Activated CD4-positive, alpha-beta T cell treated with anti-CD3 and anti-CD28 coated beads for 24 hours (primary cell): ENCODE results near the gene PARN.
"Not testable (repeated sequence)": the region's sequence is repeated elsewhere in the genome, so short reads cannot be mapped to it uniquely, and the experiment has no call there.

ENCODE experiments used
- DNase-seq, 2 donors: peaks; one replicate each; pipeline ENCODE4 v3.0.0-alpha.2; 2020; ENCODE audit warnings: low read depth in 2 of 2

The PARN gene

GRCh38 chr16:14472357-14472756, 157.7 kb downstream of the PARN start:
- DNase-seq: no peak

DNA sequence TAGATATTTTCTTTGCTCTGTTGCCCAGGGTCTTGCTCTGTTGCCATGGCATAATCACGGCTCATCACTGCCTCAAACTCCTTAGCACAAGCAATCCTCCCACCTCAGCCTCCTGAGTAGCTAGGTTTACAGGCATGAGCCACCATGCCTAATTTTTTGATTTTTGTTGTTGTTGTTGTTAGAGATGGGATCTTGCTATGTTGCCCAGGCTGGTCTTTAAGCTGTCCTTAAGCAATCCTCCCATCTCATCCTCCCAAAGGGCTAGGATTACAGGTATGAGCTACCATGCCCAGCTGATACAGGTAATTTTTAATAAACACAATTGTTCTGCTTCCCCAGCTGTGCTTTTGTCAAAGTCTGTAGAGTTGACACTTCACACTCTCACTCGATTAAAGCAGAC, 159.3 kb downstream of the PARN start:
- DNase-seq: no peak

GRCh38 chr16:14465799-14466198, 164.3 kb downstream of the PARN start:
- DNase-seq: no peak

DNA sequence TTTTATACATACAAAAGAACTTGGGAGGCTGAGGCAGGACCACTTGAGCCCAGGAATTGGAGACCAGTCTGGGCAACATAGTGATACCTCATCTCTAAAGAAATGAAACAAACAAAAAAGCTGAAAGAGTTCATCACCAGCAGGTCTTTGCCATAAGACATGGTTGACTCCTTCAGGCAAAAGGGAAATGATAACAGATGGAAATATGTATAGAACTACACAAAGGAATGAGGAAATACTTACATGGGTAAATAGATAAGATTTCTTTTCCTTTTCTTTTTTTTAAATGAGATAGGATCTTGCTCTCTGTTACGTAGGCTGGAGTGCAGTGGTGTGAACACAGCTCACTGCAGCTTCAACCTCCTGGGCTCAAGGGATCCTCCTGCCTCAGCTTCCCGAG, 165.3 kb downstream of the PARN start:
- DNase-seq: no peak

GRCh38 chr16:14464192-14464591, 165.9 kb downstream of the PARN start:
- no peak for DNase-seq

GRCh38 chr16:14462811-14463210, 167.2 kb downstream of the PARN start:
- DNase-seq: no peak

DNA sequence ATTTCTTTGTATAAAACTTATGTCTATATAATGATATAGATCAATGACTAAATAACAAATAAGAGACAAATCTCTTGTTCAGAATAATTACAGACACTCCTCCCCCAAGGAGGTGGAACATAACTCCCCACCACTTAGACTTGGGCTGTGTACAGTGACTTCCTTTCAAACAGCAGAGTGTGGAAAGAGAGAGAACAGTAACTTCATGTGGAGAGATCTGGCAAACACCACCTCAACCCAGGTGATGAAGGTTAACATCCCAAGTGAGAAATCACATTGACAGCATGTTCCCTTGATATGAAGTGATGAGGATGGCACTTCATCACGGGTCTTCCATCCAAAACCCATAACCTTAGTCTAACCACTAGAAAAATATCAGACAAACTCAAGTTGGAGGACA, 169.3 kb downstream of the PARN start:
- DNase-seq: no peak

- no peak for DNase-seq
Measured at GRCh38 chr16:14458576-14458975, 171.5 kb downstream of the PARN start.

GRCh38 chr16:14456793-14457481, 173.1 kb downstream of the PARN start:
- DNase-seq: no peak

DNA sequence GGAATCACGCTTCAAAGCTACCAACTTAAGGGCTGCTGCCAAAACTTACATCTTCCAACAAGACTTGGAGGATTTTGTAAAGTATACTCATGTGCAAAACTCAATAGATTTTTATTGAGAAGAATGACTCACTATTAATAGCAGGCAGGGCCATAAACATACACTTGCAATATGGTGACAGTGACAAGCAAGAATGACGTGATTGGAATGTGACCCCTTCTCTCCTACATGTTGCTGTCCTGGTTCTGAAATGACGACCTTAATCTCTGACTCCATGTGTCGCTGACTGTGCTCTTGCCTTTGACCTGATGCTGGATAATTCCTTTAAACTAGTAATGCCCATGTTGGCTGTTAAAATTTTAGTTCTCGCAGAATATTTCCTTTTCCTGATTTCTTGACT, 174.5 kb downstream of the PARN start:
- DNase-seq: no peak

DNA sequence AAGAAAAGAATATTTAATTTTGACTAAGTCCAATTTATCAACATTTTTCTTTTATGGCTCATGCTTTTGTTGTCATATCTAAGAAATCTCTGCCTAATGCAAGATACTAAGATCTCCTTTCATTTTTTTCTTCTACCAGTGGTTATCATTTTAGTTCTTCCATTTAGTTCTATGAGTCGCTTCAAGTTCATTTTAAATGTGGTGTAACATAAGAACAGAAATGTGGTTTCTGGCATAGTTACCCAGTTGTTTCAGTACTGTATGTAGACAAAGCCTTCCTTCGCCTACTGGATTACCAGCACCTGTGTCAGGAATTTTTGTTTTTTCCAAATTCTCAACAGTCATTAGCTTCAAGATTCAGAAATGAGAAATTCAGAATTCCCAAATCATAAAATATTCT, 175.7 kb downstream of the PARN start:
- DNase-seq: no peak

- DNase-seq: no peak
Measured at GRCh38 chr16:14452066-14452465, 178.0 kb downstream of the PARN start.

DNA sequence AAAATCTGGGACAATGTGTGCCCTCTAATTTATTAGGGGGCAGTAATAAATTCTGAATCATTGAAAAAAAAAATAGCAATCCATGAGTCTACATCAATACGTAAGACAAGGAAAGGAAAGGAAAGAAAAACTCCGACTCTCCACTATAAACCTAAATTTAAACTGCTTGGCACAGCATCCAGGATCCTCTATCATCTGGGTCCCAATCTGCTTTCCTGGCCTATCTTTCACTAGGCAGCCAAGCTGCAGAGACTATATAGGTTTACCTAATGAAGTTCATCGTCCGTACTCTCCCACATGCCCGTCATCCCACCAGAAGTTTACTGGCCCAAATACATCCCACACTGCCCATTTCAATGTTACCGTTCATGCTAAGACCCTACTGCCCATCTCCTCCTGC, 179.2 kb downstream of the PARN start:
- DNase-seq: no peak

GRCh38 chr16:14449790-14450480, 180.1 kb downstream of the PARN start:
- DNase-seq: no peak

DNA sequence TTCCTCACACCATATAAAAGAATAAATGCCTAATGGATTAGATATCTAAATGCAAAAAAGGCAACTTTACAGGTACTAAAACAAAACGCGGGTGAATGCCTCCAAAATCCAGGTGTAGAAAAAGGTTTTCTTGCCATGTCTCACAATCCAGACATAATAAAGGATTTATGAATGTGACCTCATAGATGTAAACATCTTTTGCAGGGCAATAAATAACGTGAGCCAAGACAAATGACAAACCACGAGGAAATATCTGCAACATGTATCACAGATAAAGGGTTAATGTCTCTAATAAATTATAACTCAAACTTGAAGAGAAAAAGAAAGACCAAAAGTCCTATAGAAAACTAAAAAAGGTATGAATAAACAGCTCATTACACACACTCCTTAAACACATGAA, 180.7 kb downstream of the PARN start:
- DNase-seq: no peak

DNA sequence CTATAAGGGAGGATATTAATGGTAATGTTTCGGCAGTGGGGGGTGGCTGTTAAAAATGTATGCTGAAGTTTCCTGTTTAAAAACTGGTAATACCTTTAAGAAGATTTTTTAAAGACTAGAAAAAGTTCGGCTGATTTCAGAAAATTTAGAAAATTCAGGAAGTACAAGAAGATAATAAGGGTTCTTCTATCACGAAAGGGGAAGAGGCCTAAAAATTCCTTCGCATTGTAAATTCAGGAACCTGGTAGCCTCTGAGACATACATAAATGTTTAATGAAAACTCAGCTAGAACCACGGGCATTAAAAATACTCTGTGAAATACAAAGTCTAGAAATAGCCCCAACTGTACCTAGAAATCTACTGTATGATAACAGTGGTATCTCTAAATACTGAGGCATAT, 181.2 kb downstream of the PARN start:
- DNase-seq: no peak

DNA sequence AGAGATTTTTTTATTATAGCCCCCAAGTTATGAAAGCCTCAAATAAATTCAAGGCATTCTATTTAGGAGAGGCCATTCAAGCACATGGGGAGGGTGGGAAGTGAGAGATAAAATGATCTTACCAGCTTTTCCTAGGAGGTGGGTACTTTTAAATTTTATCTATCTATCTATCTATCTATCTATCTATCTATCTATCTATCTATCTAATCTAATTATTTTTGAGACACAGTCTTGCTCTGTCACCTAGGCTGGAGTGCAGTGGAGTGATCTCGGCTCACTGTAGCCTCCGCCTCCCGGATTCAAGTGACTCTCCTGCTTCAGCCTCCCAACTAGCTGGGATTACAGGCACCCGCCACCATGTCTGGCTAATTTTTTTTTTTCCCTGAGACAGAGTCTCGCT, 182.3 kb downstream of the PARN start:
- no peak for DNase-seq

- DNase-seq: no peak
Measured at GRCh38 chr16:14446796-14447195, 183.3 kb downstream of the PARN start.

- no peak for DNase-seq
Measured at GRCh38 chr16:14445937-14446715, 183.9 kb downstream of the PARN start.

DNA sequence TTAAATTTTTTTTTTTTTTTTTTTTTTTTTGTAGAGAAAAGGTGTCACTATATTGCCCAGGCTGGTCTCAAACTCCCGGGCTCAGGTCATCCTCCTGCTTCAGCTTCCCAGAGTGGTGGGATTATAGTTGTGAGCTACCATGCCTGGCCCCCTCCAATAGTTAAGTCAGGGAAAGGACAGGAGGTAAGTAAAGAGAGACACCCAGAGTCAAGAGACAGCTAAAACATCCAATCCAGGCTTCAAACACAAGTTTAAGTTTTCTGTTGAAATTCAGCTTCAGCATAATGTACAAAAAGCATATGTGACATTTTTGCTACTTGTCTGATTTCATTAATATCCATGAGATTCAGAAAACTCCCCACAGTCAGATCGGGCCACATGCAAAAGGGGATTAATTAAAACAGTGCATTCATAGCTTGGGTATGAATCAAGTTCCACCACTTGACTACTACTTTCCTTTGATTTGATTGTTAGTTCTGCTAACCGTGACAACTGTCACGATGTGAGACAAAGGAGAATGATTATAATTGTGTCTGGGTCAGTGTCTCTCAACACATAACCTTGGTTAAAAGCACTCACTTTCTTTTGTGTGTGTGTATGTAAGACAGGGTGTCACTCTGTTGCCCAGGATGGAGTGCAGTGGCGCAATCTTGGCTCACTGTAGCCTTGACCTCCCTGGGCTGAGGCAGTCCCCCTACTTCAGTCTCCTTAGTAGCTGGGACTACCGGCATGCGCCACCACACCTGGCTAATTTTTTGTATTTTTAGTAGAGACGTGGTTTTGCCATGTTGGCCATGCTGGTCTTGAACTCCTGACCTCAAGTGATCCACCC, 184.9 kb downstream of the PARN start:
- no peak for DNase-seq

GRCh38 chr16:14441533-14441932, 188.5 kb downstream of the PARN start:
- DNase-seq: not testable (repeated sequence)

- no peak for DNase-seq
Measured at GRCh38 chr16:14438256-14438655, 191.8 kb downstream of the PARN start.
